IPS DF 6.9 (cell line): ENCODE data around the gene SENP8.
"Not testable (repeated sequence)": the region's sequence is repeated elsewhere in the genome, so short reads cannot be mapped to it uniquely, and the experiment has no call there.

Source experiments
- DNase-seq: peaks from one replicate; pipeline ENCODE4 v3.0.0-alpha.2; 2013; ENCODE audit warnings: low read depth, low spot score
- H3K27ac ChIP-seq: one replicate; pipeline ENCODE4 v1.5.1; 2013; ENCODE audit warnings: low read length, control low read depth
- H3K27me3 ChIP-seq: 2 replicates; pipeline ENCODE4 v1.6.1; 2013; ENCODE audit warnings: mild to moderate bottlenecking, low read length; ENCODE audit not compliant: control insufficient read depth, insufficient read depth
- H3K36me3 ChIP-seq: 2 replicates; pipeline ENCODE4 v1.6.1; 2013; ENCODE audit warnings: low read length; ENCODE audit not compliant: control insufficient read depth, insufficient read depth
- H3K4me1 ChIP-seq: 2 replicates; pipeline ENCODE4 v1.6.1; 2013; ENCODE audit warnings: low read length; ENCODE audit not compliant: control insufficient read depth, insufficient read depth
- H3K4me3 ChIP-seq: 2 replicates; pipeline ENCODE4 v1.5.1; 2013; ENCODE audit warnings: mild to moderate bottlenecking, low read length
- H3K9me3 ChIP-seq: 2 replicates; pipeline ENCODE4 v1.6.1; 2013; ENCODE audit warnings: low read length, inconsistent platforms; ENCODE audit not compliant: control insufficient read depth, insufficient read depth
- WGBS: extraction: QIAGEN DNeasy Blood & Tissue Kit; methylation state at CpG from one replicate; pipeline ENCODE4 v1.1.7; 2013; ENCODE audit warnings: mixed read lengths, missing lambda C conversion rate; ENCODE audit not compliant: insufficient read length, insufficient coverage; 5-methylcytosine and 5-hydroxymethylcytosine counted together

The SENP8 gene

GRCh38 chr15:72118017-72118978 lies at the start of gene SENP8, which contains the start of gene MYO9A:
Gene SENP8 (plus strand): TSS chr15:72118403. CDS start chr15:72139624, 21,221 bp downstream.
Gene MYO9A (minus strand): TSS chr15:72118150. CDS start chr15:72046563, 71,587 bp downstream.
- H3K36me3 ChIP-seq, result no peaks in the 10 kb centered on the region
- no peaks in the 10 kb centered on the region for H3K27me3 ChIP-seq
- no peaks in the 10 kb centered on the region for H3K4me1 ChIP-seq
- DNase-seq, result peak; percentile 94
- H3K9me3 ChIP-seq, result no peaks in the 10 kb centered on the region
- WGBS, result no CpG with 5 or more reads among the region's 69 CpGs
- no peak within 1 kb of the TSS for H3K27ac ChIP-seq
- H3K4me3 ChIP-seq, result peak within 1 kb of the TSS; percentile 95; the same call in 1 of the 2 replicates

- Histone ChIP-seq H3K9me3 (no peaks in the 10 kb centered on the region), H3K4me1 (no peaks in the 10 kb centered on the region), H3K27me3 (no peaks in the 10 kb centered on the region), H3K4me3 (no peak overlapping the region), H3K27ac (no peak overlapping the region), H3K36me3 (no peaks in the 10 kb centered on the region)
- no peak for DNase-seq
Observed at GRCh38 chr15:72068856-72069255, 49.3 kb upstream of the SENP8 start.

- Histone ChIP-seq H3K36me3 (no peaks in the 10 kb centered on the region), H3K27ac (no peak overlapping the region), H3K9me3 (no peaks in the 10 kb centered on the region), H3K4me1 (no peaks in the 10 kb centered on the region), H3K4me3 (no peak overlapping the region), H3K27me3 (no peaks in the 10 kb centered on the region)
- DNase-seq, result no peak
- WGBS, result no CpG with 5 or more reads among the region's 1 CpG
Observed at GRCh38 chr15:72070817-72071447, 47.3 kb upstream of the SENP8 start.

- H3K27me3 ChIP-seq, H3K36me3 ChIP-seq, H3K27ac ChIP-seq, DNase-seq, H3K4me3 ChIP-seq, H3K4me1 ChIP-seq, H3K9me3 ChIP-seq: not testable (repeated sequence)
- no CpG with 5 or more reads among the region's 8 CpGs for WGBS
Observed at GRCh38 chr15:72071448-72071825, 46.8 kb upstream of the SENP8 start.

- Histone ChIP-seq H3K4me3 (no peak overlapping the region), H3K36me3 (no peaks in the 10 kb centered on the region), H3K4me1 (no peaks in the 10 kb centered on the region), H3K27me3 (no peaks in the 10 kb centered on the region), H3K9me3 (no peaks in the 10 kb centered on the region), H3K27ac (no peak overlapping the region)
- DNase-seq, result no peak
- WGBS, result no CpG with 5 or more reads among the region's 5 CpGs
Observed at GRCh38 chr15:72074335-72075060, 43.7 kb upstream of the SENP8 start.

- no peak for DNase-seq
- no peaks in the 10 kb centered on the region for H3K4me1 ChIP-seq
- H3K36me3 ChIP-seq, result no peaks in the 10 kb centered on the region
- no peaks in the 10 kb centered on the region for H3K9me3 ChIP-seq
- no peaks in the 10 kb centered on the region for H3K27me3 ChIP-seq
- H3K4me3 ChIP-seq, result no peak overlapping the region
- H3K27ac ChIP-seq, result no peak overlapping the region
- WGBS, result no CpG with 5 or more reads among the region's 1 CpG
Observed at GRCh38 chr15:72077950-72078349, 40.3 kb upstream of the SENP8 start.

- DNase-seq, result no peak
- H3K4me3 ChIP-seq, result no peak overlapping the region
- no peaks in the 10 kb centered on the region for H3K27me3 ChIP-seq
- no peaks in the 10 kb centered on the region for H3K9me3 ChIP-seq
- H3K4me1 ChIP-seq, result no peaks in the 10 kb centered on the region
- H3K36me3 ChIP-seq, result no peaks in the 10 kb centered on the region
- WGBS, result no CpG with 5 or more reads among the region's 6 CpGs
- no peak overlapping the region for H3K27ac ChIP-seq
Observed at GRCh38 chr15:72078887-72079286, 39.3 kb upstream of the SENP8 start.

GRCh38 chr15:72082176-72082575 lies 36.0 kb upstream of the SENP8 start:
- no peak for DNase-seq
- no peaks in the 10 kb centered on the region for H3K36me3 ChIP-seq
- no peaks in the 10 kb centered on the region for H3K4me1 ChIP-seq
- H3K27me3 ChIP-seq, result no peaks in the 10 kb centered on the region
- H3K27ac ChIP-seq, result no peak overlapping the region
- H3K9me3 ChIP-seq, result no peaks in the 10 kb centered on the region
- no peak overlapping the region for H3K4me3 ChIP-seq
- WGBS, result no CpG with 5 or more reads among the region's 1 CpG

- DNase-seq, result no peak
- Histone ChIP-seq H3K36me3 (no peaks in the 10 kb centered on the region), H3K27ac (no peak overlapping the region), H3K4me1 (no peaks in the 10 kb centered on the region), H3K9me3 (no peaks in the 10 kb centered on the region; the same call in 1 of the 2 replicates), H3K4me3 (no peak overlapping the region), H3K27me3 (no peaks in the 10 kb centered on the region)
- WGBS, result no CpG with 5 or more reads among the region's 11 CpGs
Observed at GRCh38 chr15:72086010-72086697, 32.0 kb upstream of the SENP8 start.
